Right atrium auricular region (tissue), 2 donors: Measurements from ENCODE around the gene RAB3D. TPM values are rescaled to one million over a fixed set of nuclear protein-coding genes. Genes with fewer than 3 reads are reported as not detected.
"Not testable (repeated sequence)": the region's sequence is repeated elsewhere in the genome, so short reads cannot be mapped to it uniquely, and the experiment has no call there.

Experiments used
- DNase-seq: peaks from one replicate; pipeline ENCODE4 v3.0.0-alpha.2; 2019; ENCODE audit warnings: low spot score
- H3K27ac ChIP-seq, 2 donors: fragments of 200-600 bp; sonication (generic); 1 replicate in 1 of 2; 2 replicates in 1 of 2; pipeline ENCODE4 v1.5.1; 2016 to 2019
- H3K27me3 ChIP-seq, 2 donors: fragments of 200-600 bp; sonication (generic); one replicate each; pipeline versions ENCODE4 v1.5.1 to v1.6.0; 2017 to 2019
- H3K36me3 ChIP-seq: fragments of 200-600 bp; sonication (generic); one replicate; pipeline ENCODE4 v1.5.1; 2016
- H3K4me1 ChIP-seq, 2 donors: fragments of 200-600 bp; sonication (generic); one replicate each; pipeline versions ENCODE4 v1.5.1 to v1.6.0; 2017 to 2019
- H3K4me3 ChIP-seq, 2 donors: fragments of 200-600 bp; sonication (generic); 1 replicate in 1 of 2; 2 replicates in 1 of 2; pipeline ENCODE4 v1.5.1; 2017 to 2019; ENCODE audit warnings: mild to moderate bottlenecking in 1 of 2, moderate library complexity in 1 of 2
- H3K9me3 ChIP-seq, 2 donors: fragments of 200-600 bp; sonication (generic); one replicate each; pipeline ENCODE4 v1.5.1; 2019
- CTCF ChIP-seq, 2 donors: fragments of 200-600 bp; sonication (generic); IDR thresholded peaks; one replicate each; pipeline ENCODE4 v1.5.1; 2019; ENCODE audit warnings: antibody characterized with exemption in 2 of 2
- total RNA-seq, 2 donors: library from RNA; depleted of rRNA; stranded (reverse); fragments of >200 nt; gene quantifications; one replicate each; pipeline ENCODE4 v1.1.0, GENCODE V29; 2016

Gene RAB3D
- total RNA-seq, 2 donors from 2014 or later: 6.5 to 11.1 TPM

DNA sequence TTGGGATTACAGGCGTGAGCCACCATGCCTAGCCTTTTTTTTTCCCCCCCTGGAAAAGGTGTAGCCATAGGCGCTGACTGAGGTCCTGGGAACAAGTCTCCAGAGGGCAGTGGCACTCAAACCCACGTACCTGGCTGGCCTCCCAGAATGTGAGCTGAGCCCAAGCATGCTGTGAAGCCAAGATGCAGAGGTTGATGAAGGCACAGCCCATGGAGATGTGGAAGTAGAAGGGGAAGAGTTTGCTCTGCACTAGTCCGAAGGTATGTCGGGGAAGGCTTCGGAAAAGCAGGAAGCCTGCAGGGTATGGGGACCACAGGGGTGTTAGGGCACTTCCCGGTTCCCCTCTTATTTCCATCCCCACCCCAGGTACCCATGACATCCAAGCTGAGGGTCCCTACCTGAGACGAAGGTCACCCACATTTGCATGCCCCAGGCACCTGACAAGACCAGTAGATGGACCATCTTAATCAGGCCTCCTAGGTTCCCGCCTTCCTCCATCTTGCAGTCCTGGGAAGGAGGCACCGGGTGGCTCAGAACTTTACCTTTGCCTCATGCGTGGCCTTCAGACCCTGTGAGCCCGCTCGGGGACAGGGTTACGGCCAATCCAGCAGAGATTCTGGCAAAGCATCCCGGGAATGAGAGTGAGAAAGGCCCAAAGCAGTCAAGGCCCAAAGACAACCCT is 5.8 kb upstream of the RAB3D start:
- H3K4me3 ChIP-seq: peak overlapping the region; percentile 67 to 73

GRCh38 chr19:11342429-11342828 is 3.0 kb upstream of the RAB3D start:
- H3K4me1 ChIP-seq: peaks cover 0 to 44% of the 10 kb centered on the region in 2 donors
- DNase-seq: no peak

More for the DNA sequence above, 5.8 kb upstream of the RAB3D start:
- Histone ChIP-seq H3K27ac (peak overlapping the region; percentile 80 to 86), H3K27me3 (no peaks in the 10 kb centered on the region), H3K9me3 (no peaks in the 10 kb centered on the region), H3K36me3 (no peaks in the 10 kb centered on the region), H3K4me1 (peaks cover 0 to 26% of the 10 kb centered on the region in 2 donors)
- DNase-seq: no peak
- TF ChIP-seq CTCF (IDR thresholded peaks at IDR 0.05): no peak

GRCh38 chr19:11340099-11340467 is 626 bp upstream of the RAB3D start:
- H3K4me3 ChIP-seq: peak overlapping the region in 1 of 2 donors; percentile 77
- H3K4me1 ChIP-seq: peaks cover 0 to 30% of the 10 kb centered on the region in 2 donors
- H3K27me3 ChIP-seq, H3K9me3 ChIP-seq, DNase-seq, H3K36me3 ChIP-seq: not testable (repeated sequence)
- peak overlapping the region; percentile 82 to 88 for H3K27ac ChIP-seq

More at GRCh38 chr19:11342429-11342828, 3.0 kb upstream of the RAB3D start:
- Histone ChIP-seq H3K9me3 (no peaks in the 10 kb centered on the region), H3K27ac (no peak overlapping the region), H3K4me3 (no peak overlapping the region), H3K36me3 (no peaks in the 10 kb centered on the region), H3K27me3 (no peaks in the 10 kb centered on the region)
- TF ChIP-seq CTCF (IDR thresholded peaks at IDR 0.05): no peak

GRCh38 chr19:11338569-11339253 is 746 bp downstream of the RAB3D start:
- H3K4me1 ChIP-seq: peaks cover 0 to 17% of the 10 kb centered on the region in 2 donors
- DNase-seq: no peak
- no peaks in the 10 kb centered on the region for H3K9me3 ChIP-seq
- H3K4me3 ChIP-seq: peak overlapping the region; percentile 62 to 77
- no peak for TF ChIP-seq CTCF (IDR thresholded peaks at IDR 0.05)
- peak overlapping the region; percentile 82 to 88 for H3K27ac ChIP-seq
- no peaks in the 10 kb centered on the region for H3K27me3 ChIP-seq
- H3K36me3 ChIP-seq: peaks cover 19% of the 10 kb centered on the region

- peaks cover 25% of the 10 kb centered on the region for H3K36me3 ChIP-seq
- DNase-seq: no peak
- TF ChIP-seq CTCF (IDR thresholded peaks at IDR 0.05): no peak
- H3K4me1 ChIP-seq: peaks cover 0 to 17% of the 10 kb centered on the region in 2 donors
- no peaks in the 10 kb centered on the region for H3K9me3 ChIP-seq
- peak overlapping the region; percentile 82 to 88 for H3K27ac ChIP-seq
- H3K4me3 ChIP-seq: no peak overlapping the region
- no peaks in the 10 kb centered on the region for H3K27me3 ChIP-seq
Measured at GRCh38 chr19:11338121-11338520, 1.3 kb downstream of the RAB3D start.

- TF ChIP-seq CTCF (IDR thresholded peaks at IDR 0.05): no peak
Measured at GRCh38 chr19:11337080-11337479, 2.4 kb downstream of the RAB3D start.

More at GRCh38 chr19:11337080-11337479, 2.4 kb downstream of the RAB3D start:
- H3K4me1 ChIP-seq: peaks cover 0 to 17% of the 10 kb centered on the region in 2 donors
- peaks cover 30% of the 10 kb centered on the region for H3K36me3 ChIP-seq
- no peaks in the 10 kb centered on the region for H3K9me3 ChIP-seq
- no peaks in the 10 kb centered on the region for H3K27me3 ChIP-seq
- H3K4me3 ChIP-seq: no peak overlapping the region
- no peak for DNase-seq
- H3K27ac ChIP-seq: no peak overlapping the region
